Measurements from ENCODE around the gene HEPHL1.

Gene HEPHL1

GRCh38 chr11:94131047-94131717 lies 110.0 kb downstream of the HEPHL1 start:
- DNase-seq, result no peak

GRCh38 chr11:94131718-94132115 lies 110.6 kb downstream of the HEPHL1 start:
- no peak for DNase-seq

- DNase-seq, result no peak
Observed at GRCh38 chr11:94132152-94132558, 111.0 kb downstream of the HEPHL1 start.

- DNase-seq, result no peak
Observed at GRCh38 chr11:94132823-94133408, 111.8 kb downstream of the HEPHL1 start.

- no peak for DNase-seq
Observed at GRCh38 chr11:94133752-94134151, 112.6 kb downstream of the HEPHL1 start.

- DNase-seq, result peak; percentile 88
Observed at GRCh38 chr11:94134651-94135512, 113.7 kb downstream of the HEPHL1 start.

- DNase-seq, result no peak
Observed at GRCh38 chr11:94139416-94139815, 118.3 kb downstream of the HEPHL1 start.

GRCh38 chr11:94140154-94140655 lies 119.1 kb downstream of the HEPHL1 start:
- no peak for DNase-seq

- DNase-seq, result no peak
Observed at GRCh38 chr11:94141511-94142307, 120.6 kb downstream of the HEPHL1 start.

- peak; percentile 48 for DNase-seq
Observed at GRCh38 chr11:94142308-94143281, 121.4 kb downstream of the HEPHL1 start.

- DNase-seq, result peak; percentile 75
Observed at GRCh38 chr11:94144216-94144615, 123.1 kb downstream of the HEPHL1 start.

- no peak for DNase-seq
Observed at GRCh38 chr11:94144664-94145063, 123.5 kb downstream of the HEPHL1 start.

- no peak for DNase-seq
Observed at GRCh38 chr11:94145431-94145830, 124.3 kb downstream of the HEPHL1 start.

GRCh38 chr11:94145916-94146315 lies 124.8 kb downstream of the HEPHL1 start:
- no peak for DNase-seq

GRCh38 chr11:94147433-94147845 lies 126.3 kb downstream of the HEPHL1 start:
- DNase-seq, result peak; percentile 39

GRCh38 chr11:94148189-94148588 lies 127.0 kb downstream of the HEPHL1 start:
- DNase-seq, result no peak

GRCh38 chr11:94149431-94150017 lies 128.4 kb downstream of the HEPHL1 start:
- no peak for DNase-seq

- no peak for DNase-seq
Observed at GRCh38 chr11:94150056-94150455, 128.9 kb downstream of the HEPHL1 start.

- peak; percentile 76 for DNase-seq
Observed at GRCh38 chr11:94150704-94151685, 129.8 kb downstream of the HEPHL1 start.

Data from inflammatory macrophage treated with lipopolysaccharide for 4 hours (primary cell).